Esophagus squamous epithelium (tissue), 5 donors: ENCODE results near the gene FHL1. TPM values are rescaled to one million over a fixed set of nuclear protein-coding genes. Genes with fewer than 3 reads are reported as not detected.

ENCODE experiments used
- DNase-seq: peaks from one replicate; lab custom pipeline; 2025; lab: John Stamatoyannopoulos, UW
- H3K27ac ChIP-seq, 4 donors: fragments of 200-600 bp; sonication (generic); one replicate each; pipeline ENCODE4 v1.5.1; 2016 to 2019; ENCODE audit warnings: mild to moderate bottlenecking in 1 of 4
- H3K27me3 ChIP-seq, 4 donors: fragments of 200-600 bp; sonication (generic); 1 replicate in 3 of 4; 2 replicates in 1 of 4; pipeline versions ENCODE4 v1.5.1 to v1.6.0; 2017 to 2021; ENCODE audit warnings: antibody characterized with exemption in 1 of 4
- H3K36me3 ChIP-seq, 3 donors: fragments of 200-600 bp; sonication (generic); one replicate each; pipeline ENCODE4 v1.5.1; 2016 to 2019
- H3K4me1 ChIP-seq, 3 donors: fragments of 200-600 bp; sonication (generic); one replicate each; pipeline ENCODE4 v1.5.1; 2017 to 2019
- H3K4me3 ChIP-seq, 4 donors: fragments of 200-600 bp; sonication (generic); 1 replicate in 3 of 4; 2 replicates in 1 of 4; pipeline ENCODE4 v1.5.1; 2016 to 2019; ENCODE audit warnings: mild to moderate bottlenecking in 2 of 4, moderate library complexity in 1 of 4
- H3K9me3 ChIP-seq, 3 donors: fragments of 200-600 bp; sonication (generic); one replicate each; pipeline ENCODE4 v1.5.1; 2016 to 2019
- POLR2A ChIP-seq, 4 donors: fragments of 450-650 bp; IDR thresholded peaks; one replicate each; pipeline ENCODE4 v1.6.1; 2017; ENCODE audit warnings: antibody characterized with exemption in 4 of 4, mild to moderate bottlenecking in 4 of 4, moderate library complexity in 3 of 4
- WGBS, 2 donors: methylation state at CpG; one replicate each; pipeline ENCODE4 v1.1.5; 2018; 5-methylcytosine and 5-hydroxymethylcytosine counted together
- intact Hi-C: fragments of 100-400 bp; cut with DNase I; formaldehyde crosslinking; loops from one replicate; pipeline ENCODE4 v1.15.0; 2022
- total RNA-seq, 4 donors: library from RNA; depleted of rRNA; stranded (reverse); fragments of >200 nt; gene quantifications; one replicate each; pipeline ENCODE4 v1.1.0, GENCODE V29; 2016
- TF ChIP-seq, protein P1 (sequence below), 6 experiments: fragments of 450-650 bp in 4 of 6; fragments of 200-600 bp in 2 of 6; sonication (generic) in 2 of 6; IDR thresholded peaks; one replicate each; pipeline ENCODE4 v1.5.1; 2016 to 2019; ENCODE audit warnings: antibody characterized with exemption in 6 of 6, mild to moderate bottlenecking in 4 of 6, moderate library complexity in 4 of 6
- donor health status: DM: yes; HTN: yes; CAD: no.

Gene FHL1
- total RNA-seq, 4 donors from 2014 or later = 17.1 to 509 (median 70.4) TPM

DNA sequence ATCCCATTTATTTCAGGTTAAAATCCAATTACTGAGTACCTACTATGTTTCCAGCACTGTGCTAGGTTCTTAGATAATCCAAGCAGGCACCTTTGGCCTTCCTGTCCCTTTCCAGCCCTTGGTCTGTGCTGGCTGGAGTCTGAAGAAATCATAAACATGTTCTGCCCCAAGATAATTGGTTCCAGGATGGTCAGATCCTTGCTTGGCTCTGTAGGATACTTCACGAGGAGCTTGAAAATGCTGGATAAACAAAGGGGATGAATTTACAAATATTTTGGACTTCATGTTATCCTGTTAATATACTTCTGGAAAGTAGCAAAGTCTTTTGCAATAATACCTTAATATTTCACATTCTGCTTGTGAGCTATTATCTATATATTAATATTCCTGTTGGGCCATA is 35.0 kb upstream of the FHL1 start:
- Histone ChIP-seq H3K4me1 (no peaks in the 10 kb centered on the region), H3K27me3 (no peaks in the 10 kb centered on the region), H3K4me3 (no peak overlapping the region), H3K9me3 (no peaks in the 10 kb centered on the region), H3K36me3 (no peaks in the 10 kb centered on the region), H3K27ac (peak overlapping the region in 3 of 4 donors; percentile 34 to 58 (median 57))
- no peak for TF ChIP-seq POLR2A (IDR thresholded peaks at IDR 0.05)
- TF ChIP-seq, protein P1, sequence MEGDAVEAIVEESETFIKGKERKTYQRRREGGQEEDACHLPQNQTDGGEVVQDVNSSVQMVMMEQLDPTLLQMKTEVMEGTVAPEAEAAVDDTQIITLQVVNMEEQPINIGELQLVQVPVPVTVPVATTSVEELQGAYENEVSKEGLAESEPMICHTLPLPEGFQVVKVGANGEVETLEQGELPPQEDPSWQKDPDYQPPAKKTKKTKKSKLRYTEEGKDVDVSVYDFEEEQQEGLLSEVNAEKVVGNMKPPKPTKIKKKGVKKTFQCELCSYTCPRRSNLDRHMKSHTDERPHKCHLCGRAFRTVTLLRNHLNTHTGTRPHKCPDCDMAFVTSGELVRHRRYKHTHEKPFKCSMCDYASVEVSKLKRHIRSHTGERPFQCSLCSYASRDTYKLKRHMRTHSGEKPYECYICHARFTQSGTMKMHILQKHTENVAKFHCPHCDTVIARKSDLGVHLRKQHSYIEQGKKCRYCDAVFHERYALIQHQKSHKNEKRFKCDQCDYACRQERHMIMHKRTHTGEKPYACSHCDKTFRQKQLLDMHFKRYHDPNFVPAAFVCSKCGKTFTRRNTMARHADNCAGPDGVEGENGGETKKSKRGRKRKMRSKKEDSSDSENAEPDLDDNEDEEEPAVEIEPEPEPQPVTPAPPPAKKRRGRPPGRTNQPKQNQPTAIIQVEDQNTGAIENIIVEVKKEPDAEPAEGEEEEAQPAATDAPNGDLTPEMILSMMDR (IDR thresholded peaks at IDR 0.05) = no peak
- DNase-seq = no peak
- 0% methylated on average over 1 of the region's 1 CpG for WGBS, 2 donors
- intact Hi-C loops = no loop called here

DNA sequence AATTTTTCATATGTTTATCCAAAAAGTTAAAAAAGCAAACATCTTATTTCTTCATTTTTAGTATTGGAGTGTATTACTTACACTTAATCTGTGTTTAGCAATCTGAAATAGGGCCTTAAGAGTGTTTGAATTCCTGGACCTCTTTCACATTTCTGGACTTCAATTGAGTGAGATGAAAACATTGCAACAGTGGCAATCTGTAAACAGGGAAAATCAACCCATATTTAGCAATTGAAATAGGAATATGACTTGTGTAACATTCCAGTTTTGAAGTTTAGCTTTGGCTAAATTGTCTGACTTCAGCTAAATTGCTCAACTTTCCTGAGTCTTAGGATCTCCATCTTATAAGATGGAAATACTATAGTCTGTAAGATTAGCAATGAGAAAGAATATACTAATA is 34.6 kb upstream of the FHL1 start:
- no peak for TF ChIP-seq POLR2A (IDR thresholded peaks at IDR 0.05)
- TF ChIP-seq, protein P1 (IDR thresholded peaks at IDR 0.05) = no peak
- H3K4me3 ChIP-seq = no peak overlapping the region
- DNase-seq = no peak
- H3K9me3 ChIP-seq = no peaks in the 10 kb centered on the region
- H3K4me1 ChIP-seq = no peaks in the 10 kb centered on the region
- intact Hi-C loops = no loop called here
- H3K27ac ChIP-seq = peak overlapping the region in 3 of 4 donors; percentile 34 to 68 (median 57)
- H3K27me3 ChIP-seq = no peaks in the 10 kb centered on the region
- H3K36me3 ChIP-seq = no peaks in the 10 kb centered on the region

DNA sequence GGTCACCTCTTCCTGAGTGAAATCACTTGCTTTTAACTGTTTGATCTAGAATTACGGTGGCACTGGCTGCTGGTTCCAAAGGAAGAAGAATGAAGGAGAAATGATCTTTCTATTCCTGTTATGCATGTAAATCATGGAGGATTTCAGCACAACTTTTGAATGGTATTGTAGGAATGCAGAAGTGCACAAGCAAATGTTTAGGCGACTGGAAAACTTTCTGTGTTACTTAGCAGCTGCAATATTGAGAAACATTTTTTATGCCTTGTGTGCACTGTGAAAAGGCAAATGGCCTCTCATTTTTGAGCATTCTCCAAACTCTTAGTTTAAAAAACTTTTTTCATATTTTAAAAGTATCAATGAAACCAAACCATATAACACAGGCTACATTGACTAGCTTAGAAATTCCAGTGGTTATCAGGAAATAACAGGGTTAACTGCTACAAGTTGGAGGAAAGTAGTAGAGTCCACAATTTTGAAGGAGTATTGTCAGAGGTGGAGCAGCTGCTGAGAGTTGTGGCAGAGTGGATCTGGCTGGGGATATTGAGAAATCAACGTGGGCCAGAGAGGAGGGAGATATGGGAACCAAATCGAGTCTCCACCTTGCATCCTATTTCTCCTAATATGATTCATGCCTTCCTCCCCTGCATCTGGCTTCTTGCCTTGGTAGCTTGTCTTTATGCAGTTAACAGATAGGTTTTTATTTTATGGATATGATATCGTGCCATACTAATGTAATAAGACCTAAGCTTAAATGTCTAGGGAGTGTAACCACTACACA is 32.0 kb upstream of the FHL1 start:
- DNase-seq = no peak
- no peaks in the 10 kb centered on the region for H3K4me1 ChIP-seq
- TF ChIP-seq POLR2A (IDR thresholded peaks at IDR 0.05) = no peak
- TF ChIP-seq, protein P1 (IDR thresholded peaks at IDR 0.05) = no peak
- H3K36me3 ChIP-seq = no peaks in the 10 kb centered on the region
- H3K9me3 ChIP-seq = no peaks in the 10 kb centered on the region
- 36 to 37% methylated on average over 3 to 5 of the region's 5 CpGs for WGBS, 2 donors
- intact Hi-C loops = no loop called here
- no peaks in the 10 kb centered on the region for H3K27me3 ChIP-seq
- H3K4me3 ChIP-seq = no peak overlapping the region
- H3K27ac ChIP-seq = peak overlapping the region in 3 of 4 donors; percentile 49 to 68 (median 60)

DNA sequence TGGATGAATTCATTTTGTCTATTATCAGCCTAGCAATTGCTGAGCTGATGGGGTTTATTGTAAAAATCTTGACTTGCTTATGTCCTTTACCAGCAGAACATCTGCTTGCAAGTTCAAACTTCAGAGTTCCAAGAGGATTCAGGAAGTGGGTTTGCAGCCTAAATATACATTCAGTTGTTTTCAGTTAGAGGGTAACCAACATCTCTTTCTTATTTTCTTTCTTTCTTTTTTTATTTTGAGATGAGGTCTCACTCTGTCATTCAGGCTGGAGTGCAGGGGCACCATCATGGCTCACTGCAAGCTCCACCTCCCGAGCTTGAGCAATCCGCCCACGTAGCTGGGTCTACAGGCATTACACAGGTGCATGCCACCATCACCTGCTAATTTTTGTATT is 31.4 kb upstream of the FHL1 start:
- Histone ChIP-seq H3K4me3 (no peak overlapping the region), H3K27ac (peak overlapping the region in 2 of 4 donors; percentile 54 to 68), H3K4me1 (no peaks in the 10 kb centered on the region), H3K36me3 (no peaks in the 10 kb centered on the region), H3K27me3 (no peaks in the 10 kb centered on the region), H3K9me3 (no peaks in the 10 kb centered on the region)
- TF ChIP-seq POLR2A (IDR thresholded peaks at IDR 0.05) = no peak
- TF ChIP-seq, protein P1 (IDR thresholded peaks at IDR 0.05) = no peak
- WGBS, 2 donors = 66% methylated on average over 3 of the region's 3 CpGs; no CpG with 5 or more reads in 1 of the 2 donors
- intact Hi-C loops = no loop called here
- no peak for DNase-seq

DNA sequence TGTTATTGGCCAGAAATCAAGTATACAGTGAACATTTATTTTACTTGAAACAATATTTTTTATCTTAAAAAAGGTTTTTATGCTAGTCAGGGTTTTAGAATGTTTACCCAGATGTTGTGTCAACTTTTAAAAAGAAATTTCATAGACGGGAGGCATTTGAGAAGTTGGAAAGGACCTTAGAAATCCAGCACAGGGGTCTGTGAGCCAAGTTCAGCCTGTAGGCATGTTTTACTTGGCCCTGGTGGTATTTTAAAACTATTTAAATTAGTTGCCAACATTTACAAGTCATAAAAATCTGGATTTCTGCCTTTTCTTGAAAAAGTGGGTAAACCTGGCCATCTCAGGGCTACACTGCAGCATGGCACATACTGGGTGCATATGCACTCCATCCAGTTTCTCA is 25.5 kb upstream of the FHL1 start:
- no peaks in the 10 kb centered on the region for H3K36me3 ChIP-seq
- WGBS, 2 donors = 26 to 35% methylated on average over 1 of the region's 1 CpG
- DNase-seq = no peak
- no peaks in the 10 kb centered on the region for H3K9me3 ChIP-seq
- no peaks in the 10 kb centered on the region for H3K4me1 ChIP-seq
- no peaks in the 10 kb centered on the region for H3K27me3 ChIP-seq
- no peak for TF ChIP-seq POLR2A (IDR thresholded peaks at IDR 0.05)
- TF ChIP-seq, protein P1 (IDR thresholded peaks at IDR 0.05) = no peak
- intact Hi-C loops = no loop called here
- no peak overlapping the region for H3K27ac ChIP-seq
- no peak overlapping the region for H3K4me3 ChIP-seq
